ENCODE measurements around the gene GJB4.

Gene GJB4

GRCh38 chr1:34739613-34740012 is 19.9 kb upstream of the GJB4 start:
- no peak overlapping the region for H3K4me3 ChIP-seq (ENCODE audit: control insufficient read depth, low read depth, low read length)
- DNase-seq (ENCODE audit: low read depth), result no peak
- no peak for TF ChIP-seq CTCF (conservative IDR thresholded peaks at IDR 0.05; ENCODE audit: control insufficient read depth, insufficient read depth, low read depth, low read length)

GRCh38 chr1:34740161-34740868 is 19.2 kb upstream of the GJB4 start:
- no peak for DNase-seq (ENCODE audit: low read depth)
- no peak overlapping the region for H3K4me3 ChIP-seq (ENCODE audit: control insufficient read depth, low read depth, low read length)
- TF ChIP-seq CTCF (conservative IDR thresholded peaks at IDR 0.05; ENCODE audit: control insufficient read depth, insufficient read depth, low read depth, low read length), result no peak

- no peak overlapping the region for H3K4me3 ChIP-seq (ENCODE audit: control insufficient read depth, low read depth, low read length)
- peak; percentile 48 for DNase-seq (ENCODE audit: low read depth)
- TF ChIP-seq CTCF (conservative IDR thresholded peaks at IDR 0.05; ENCODE audit: control insufficient read depth, insufficient read depth, low read depth, low read length), result peak; percentile 78
These were observed 16.8 kb upstream of the GJB4 start for GRCh38 chr1:34742667-34743270.

- no peak for DNase-seq (ENCODE audit: low read depth)
- no peak overlapping the region for H3K4me3 ChIP-seq (ENCODE audit: control insufficient read depth, low read depth, low read length)
- no peak for TF ChIP-seq CTCF (conservative IDR thresholded peaks at IDR 0.05; ENCODE audit: control insufficient read depth, insufficient read depth, low read depth, low read length)
These were observed 15.8 kb upstream of the GJB4 start for GRCh38 chr1:34743775-34744174.

GRCh38 chr1:34744851-34745250 is 14.7 kb upstream of the GJB4 start:
- no peak overlapping the region for H3K4me3 ChIP-seq (ENCODE audit: control insufficient read depth, low read depth, low read length)
- TF ChIP-seq CTCF (conservative IDR thresholded peaks at IDR 0.05; ENCODE audit: control insufficient read depth, insufficient read depth, low read depth, low read length), result no peak
- DNase-seq (ENCODE audit: low read depth), result no peak

GRCh38 chr1:34745666-34746065 is 13.9 kb upstream of the GJB4 start:
- no peak for TF ChIP-seq CTCF (conservative IDR thresholded peaks at IDR 0.05; ENCODE audit: control insufficient read depth, insufficient read depth, low read depth, low read length)
- no peak overlapping the region for H3K4me3 ChIP-seq (ENCODE audit: control insufficient read depth, low read depth, low read length)
- DNase-seq (ENCODE audit: low read depth), result no peak
